CD4-positive, alpha-beta T cell treated with Interleukin-6 at 100 ng/mL for 8 hours (primary cell): ENCODE measurements around the gene MAT2B.
A peak's percentile ranks its signal among the peaks of the same experiment; 100 is the strongest.

ENCODE experiments used
- DNase-seq: peaks from one replicate; pipeline ENCODE4 v3.0.0-alpha.2; 2020; ENCODE audit warnings: mixed read lengths, low spot score

The MAT2B gene

DNA sequence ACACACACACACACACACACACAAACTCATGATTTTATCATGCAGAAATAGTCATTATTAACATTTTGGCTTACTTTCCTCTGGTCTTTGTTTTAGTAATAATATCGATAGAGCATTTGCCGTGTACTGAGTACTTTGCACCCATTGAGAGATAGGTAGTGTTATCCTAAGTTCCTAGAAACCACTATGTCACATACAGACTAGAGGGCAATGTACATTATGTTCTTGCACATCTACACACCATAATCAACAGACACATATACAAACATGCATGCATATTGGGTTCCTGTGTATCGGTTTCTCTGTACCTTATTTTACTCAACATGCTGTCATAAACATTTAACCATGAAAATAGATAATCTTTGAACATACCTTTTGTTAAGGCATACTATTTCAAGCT is 45.7 kb downstream of the MAT2B start:
- no peak for DNase-seq

DNA sequence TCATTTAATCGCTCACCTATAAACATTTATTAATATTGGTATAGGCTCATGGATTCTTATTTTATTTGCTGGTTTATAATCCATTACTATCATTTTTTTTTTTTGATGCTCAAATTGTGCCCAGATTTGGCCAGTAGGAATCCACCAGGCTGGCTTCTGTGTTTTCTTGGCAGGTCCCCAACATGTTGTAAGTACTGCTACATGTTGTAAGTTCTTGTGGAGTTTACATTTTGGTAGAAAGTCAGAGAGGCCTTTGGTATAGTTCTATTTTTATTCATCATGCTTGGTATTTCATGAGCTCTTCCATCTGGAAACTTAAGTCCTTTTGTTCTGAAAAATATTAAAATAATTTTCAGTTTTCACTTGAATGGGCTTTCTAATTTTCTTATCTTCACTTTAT is 47.1 kb downstream of the MAT2B start:
- no peak for DNase-seq

DNA sequence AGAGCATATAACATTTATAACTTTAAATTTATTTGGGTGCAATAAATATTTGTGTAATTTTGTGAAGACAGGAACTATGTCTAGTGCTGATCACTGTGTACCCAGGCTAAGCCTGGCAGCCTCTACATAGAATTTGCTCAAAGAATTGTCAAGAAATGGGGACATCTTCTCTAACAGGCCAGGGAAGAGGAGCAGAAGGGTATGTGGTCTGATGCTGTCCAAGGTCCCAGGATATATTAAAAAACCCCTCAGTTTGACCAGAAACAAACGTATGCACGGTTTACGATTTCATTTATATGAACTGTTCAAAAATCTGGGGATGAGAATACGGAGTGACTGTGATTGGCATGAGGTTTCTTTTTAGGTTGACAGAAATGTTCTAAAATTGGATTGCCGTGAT is 55.9 kb downstream of the MAT2B start:
- no peak for DNase-seq

DNA sequence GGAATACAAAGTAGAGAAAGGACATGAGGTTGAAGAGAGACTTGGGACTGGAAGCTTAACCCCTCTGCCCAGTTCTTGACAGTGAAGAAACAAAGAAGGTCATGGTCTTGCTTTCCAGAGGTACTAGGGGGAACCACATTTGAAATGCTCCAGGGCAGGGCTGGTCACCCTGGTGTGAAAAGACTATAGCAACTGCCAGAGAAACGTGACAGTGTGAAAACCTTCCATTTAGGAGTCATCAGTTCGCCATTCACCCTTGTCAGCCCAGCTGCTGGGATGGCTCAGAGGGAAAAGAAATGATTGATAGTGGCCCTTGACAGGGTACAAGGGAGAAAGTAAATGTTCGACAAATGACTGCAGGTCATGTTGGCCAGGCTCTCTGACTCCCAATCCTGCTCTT is 56.7 kb downstream of the MAT2B start:
- no peak for DNase-seq

DNA sequence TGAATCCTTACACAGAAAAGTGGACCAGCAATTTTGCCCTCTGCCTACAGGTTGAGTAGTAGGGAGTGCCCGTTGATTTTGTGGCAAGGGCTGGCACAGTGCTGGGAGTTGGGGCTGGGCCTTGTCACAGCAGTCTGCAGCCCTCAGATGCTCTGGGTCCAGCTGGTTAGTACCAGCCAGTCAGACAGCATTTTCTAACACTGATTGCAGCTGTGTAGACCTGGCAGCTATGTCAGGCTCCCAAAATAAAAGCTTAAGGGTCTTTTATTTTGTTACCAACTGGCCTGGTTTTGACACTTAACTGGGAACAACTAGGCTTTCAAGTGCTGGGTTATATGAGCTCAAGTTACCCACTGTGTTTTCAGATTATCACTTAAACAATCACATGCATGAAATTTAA is 57.7 kb downstream of the MAT2B start:
- DNase-seq: no peak

DNA sequence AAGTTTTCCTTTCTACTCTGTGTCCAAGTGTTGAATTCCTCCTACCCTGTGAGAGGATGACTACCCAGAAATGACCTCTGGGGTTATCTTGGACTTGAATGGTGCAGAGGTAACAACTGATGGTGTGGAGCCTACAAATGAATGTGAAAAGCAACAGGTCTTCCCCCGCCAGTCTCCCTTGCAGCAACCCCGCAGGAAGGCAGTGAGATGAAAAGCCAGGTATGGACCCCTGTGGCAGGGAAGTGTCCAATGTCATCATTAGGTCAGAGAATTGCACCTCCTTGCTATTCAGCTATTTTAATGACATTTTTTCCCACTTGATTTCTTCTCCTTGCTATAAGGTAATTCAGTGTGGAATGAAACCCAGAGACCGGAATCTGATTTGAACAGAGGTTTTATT is 58.5 kb downstream of the MAT2B start:
- DNase-seq: no peak

DNA sequence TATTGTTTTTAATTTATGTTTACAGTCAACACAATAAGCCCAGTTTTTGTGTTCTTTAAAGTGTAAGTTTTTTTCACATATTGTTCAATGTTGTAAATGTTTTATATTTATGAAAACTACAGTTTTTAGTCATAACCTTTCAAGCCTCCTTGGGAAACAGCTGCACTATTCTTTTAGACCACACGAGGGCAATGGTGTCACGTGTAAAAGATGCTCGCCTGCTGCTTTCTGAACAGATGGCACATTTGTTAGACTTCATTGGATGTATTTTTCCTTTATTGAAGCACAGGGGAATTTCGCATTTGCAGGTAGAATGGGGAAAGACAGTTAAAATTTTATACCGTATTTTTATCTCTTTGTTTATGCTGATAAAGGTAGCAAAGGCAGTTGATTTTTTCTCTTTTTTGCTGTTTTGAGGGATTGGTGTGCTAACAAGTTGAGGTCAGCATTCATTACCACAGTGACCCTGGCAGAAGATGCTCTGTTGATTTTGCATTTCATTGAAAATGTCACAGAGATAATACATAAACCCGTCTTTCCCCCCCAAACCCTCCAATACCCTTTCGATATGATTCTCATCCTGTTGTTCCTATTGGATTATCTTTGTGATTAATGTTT is 59.0 kb downstream of the MAT2B start:
- DNase-seq: peak; percentile 49

DNA sequence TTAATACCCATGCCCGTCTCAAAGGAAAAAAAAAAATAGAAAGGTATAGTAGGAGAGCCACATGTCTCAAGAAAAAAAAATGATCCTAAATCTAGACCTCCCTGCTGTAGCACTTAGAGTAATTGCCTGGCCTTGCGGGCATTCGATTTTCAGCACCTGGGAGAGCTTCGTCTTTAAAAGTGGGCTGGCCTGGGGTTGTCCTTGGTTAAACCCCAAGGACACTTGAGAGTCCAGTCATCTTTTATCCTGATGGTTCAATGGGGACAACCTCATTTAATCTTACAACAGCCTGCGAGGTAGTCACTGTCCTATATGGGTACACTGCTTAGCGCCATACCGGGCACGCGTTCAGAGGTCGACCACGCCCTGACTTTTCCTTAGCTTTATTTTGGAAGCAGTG is 60.1 kb downstream of the MAT2B start:
- no peak for DNase-seq

DNA sequence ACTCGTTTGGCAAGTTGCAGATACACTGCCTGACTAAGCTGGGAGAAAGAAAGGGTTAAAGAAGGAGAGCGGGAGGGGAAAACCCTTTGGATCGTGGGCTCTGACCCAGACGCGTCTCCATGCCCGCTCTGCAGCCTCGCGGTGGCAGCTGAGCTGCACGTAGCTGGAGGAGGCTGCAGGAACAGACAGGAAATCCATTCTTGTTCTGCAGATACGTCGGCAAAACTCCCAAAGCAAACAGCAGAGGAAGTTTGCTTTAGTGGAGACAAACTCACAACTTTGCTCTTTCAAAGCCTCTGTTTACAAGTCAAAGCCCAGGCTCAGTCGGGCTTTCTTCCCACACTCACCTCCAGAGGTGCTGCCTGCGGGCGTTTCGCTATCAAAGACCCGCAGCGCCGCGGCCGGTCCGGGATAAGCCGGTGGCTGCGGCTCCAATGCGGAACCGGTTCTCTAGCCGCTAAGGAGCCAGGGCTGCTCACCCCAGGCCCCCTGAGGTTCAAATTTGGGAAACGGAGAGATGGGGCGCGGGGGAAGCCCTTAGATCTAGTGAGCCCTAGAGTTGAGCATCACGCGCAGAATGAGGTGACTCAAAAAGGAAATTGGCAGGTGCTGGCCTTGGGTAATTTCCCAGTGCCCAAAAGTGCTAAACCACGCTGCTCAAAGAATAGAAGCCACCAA is 60.7 kb downstream of the MAT2B start:
- peak; percentile 11 for DNase-seq

DNA sequence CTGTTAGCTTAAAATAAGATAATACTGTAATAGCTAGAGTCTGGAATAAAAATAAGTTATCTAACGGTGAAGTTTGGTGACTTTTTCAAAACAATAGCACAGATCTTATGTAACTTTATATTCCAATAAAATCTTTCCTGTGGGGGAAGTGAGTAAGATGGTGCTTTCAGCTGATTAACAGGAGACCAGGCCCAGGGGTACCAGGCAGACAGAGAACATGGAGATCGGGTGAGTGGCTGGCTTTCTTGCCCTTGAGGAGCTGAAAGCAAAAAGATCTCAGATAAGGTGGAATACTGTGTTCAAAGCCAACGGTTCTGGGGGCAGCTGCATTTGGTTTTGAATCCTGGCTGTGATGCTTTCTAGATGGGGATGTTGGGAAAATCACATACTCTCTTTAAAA is 61.3 kb downstream of the MAT2B start:
- DNase-seq: no peak

DNA sequence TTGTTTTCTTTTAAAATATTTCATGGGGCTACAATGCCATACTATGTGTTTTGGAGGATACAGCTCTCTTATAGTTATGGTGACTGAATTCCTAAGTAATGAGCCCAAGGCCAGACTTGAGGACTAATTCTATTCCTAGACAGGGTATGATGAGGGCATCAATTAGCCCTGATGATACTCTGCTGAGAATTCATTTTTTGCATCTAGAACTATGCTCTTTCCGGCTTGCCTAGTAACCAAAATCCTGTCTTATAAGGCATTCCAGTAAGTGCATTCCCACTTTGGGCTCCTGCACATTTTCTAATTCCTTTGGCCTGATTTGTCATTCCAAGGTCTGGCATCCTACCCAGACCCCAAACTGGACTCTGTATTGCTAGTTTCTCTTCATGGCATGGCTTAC is 62.4 kb downstream of the MAT2B start:
- no peak for DNase-seq
